HG03159 (cell line): ENCODE data around the gene MGAT5.

ENCODE experiments used
- ATAC-seq: cut with Tn5 transposase; IDR thresholded peaks from one replicate; pipeline ENCODE4 v1.9.1; 2021; ENCODE audit warnings: mild to moderate bottlenecking, moderate library complexity; ENCODE audit not compliant: unreplicated experiment

Gene MGAT5

GRCh38 chr2:134231301-134231964 lies 22.4 kb upstream of the MGAT5 start:
- ATAC-seq, result no peak

GRCh38 chr2:134231965-134232340 lies 21.9 kb upstream of the MGAT5 start:
- ATAC-seq, result no peak

- ATAC-seq, result no peak
Observed at GRCh38 chr2:134232461-134232860, 21.4 kb upstream of the MGAT5 start.

- ATAC-seq, result peak; percentile 43
Observed at GRCh38 chr2:134232868-134233727, 20.8 kb upstream of the MGAT5 start.

GRCh38 chr2:134233728-134234136 lies 20.1 kb upstream of the MGAT5 start:
- ATAC-seq, result peak; percentile 63

GRCh38 chr2:134234535-134234934 lies 19.3 kb upstream of the MGAT5 start:
- no peak for ATAC-seq

- no peak for ATAC-seq
Observed at GRCh38 chr2:134235510-134236144, 18.2 kb upstream of the MGAT5 start.

- no peak for ATAC-seq
Observed at GRCh38 chr2:134238371-134238770, 15.5 kb upstream of the MGAT5 start.

- no peak for ATAC-seq
Observed at GRCh38 chr2:134240061-134240460, 13.8 kb upstream of the MGAT5 start.

- ATAC-seq, result no peak
Observed at GRCh38 chr2:134241911-134242310, 12.0 kb upstream of the MGAT5 start.

- no peak for ATAC-seq
Observed at GRCh38 chr2:134243244-134243643, 10.6 kb upstream of the MGAT5 start.

- ATAC-seq, result no peak
Observed at GRCh38 chr2:134244086-134244485, 9.8 kb upstream of the MGAT5 start.

- no peak for ATAC-seq
Observed at GRCh38 chr2:134244587-134244986, 9.3 kb upstream of the MGAT5 start.

- no peak for ATAC-seq
Observed at GRCh38 chr2:134245340-134245984, 8.4 kb upstream of the MGAT5 start.

GRCh38 chr2:134246154-134246874 lies 7.6 kb upstream of the MGAT5 start:
- no peak for ATAC-seq

GRCh38 chr2:134247679-134248078 lies 6.2 kb upstream of the MGAT5 start:
- ATAC-seq, result peak; percentile 45

GRCh38 chr2:134248913-134249312 lies 5.0 kb upstream of the MGAT5 start:
- ATAC-seq, result no peak

GRCh38 chr2:134249755-134250154 lies 4.1 kb upstream of the MGAT5 start:
- no peak for ATAC-seq

- no peak for ATAC-seq
Observed at GRCh38 chr2:134250840-134251461, 2.9 kb upstream of the MGAT5 start.

GRCh38 chr2:134252092-134252750 lies 1.7 kb upstream of the MGAT5 start:
- ATAC-seq, result no peak
